GM21360 (cell line): ENCODE results near the gene CREB3L2.
"Not testable (repeated sequence)": the region's sequence is repeated elsewhere in the genome, so short reads cannot be mapped to it uniquely, and the experiment has no call there.

Source experiments
- ATAC-seq: cut with Tn5 transposase; IDR thresholded peaks from one replicate; pipeline ENCODE4 v1.9.1; 2021; ENCODE audit warnings: mild to moderate bottlenecking, moderate library complexity; ENCODE audit not compliant: unreplicated experiment

Gene CREB3L2

DNA sequence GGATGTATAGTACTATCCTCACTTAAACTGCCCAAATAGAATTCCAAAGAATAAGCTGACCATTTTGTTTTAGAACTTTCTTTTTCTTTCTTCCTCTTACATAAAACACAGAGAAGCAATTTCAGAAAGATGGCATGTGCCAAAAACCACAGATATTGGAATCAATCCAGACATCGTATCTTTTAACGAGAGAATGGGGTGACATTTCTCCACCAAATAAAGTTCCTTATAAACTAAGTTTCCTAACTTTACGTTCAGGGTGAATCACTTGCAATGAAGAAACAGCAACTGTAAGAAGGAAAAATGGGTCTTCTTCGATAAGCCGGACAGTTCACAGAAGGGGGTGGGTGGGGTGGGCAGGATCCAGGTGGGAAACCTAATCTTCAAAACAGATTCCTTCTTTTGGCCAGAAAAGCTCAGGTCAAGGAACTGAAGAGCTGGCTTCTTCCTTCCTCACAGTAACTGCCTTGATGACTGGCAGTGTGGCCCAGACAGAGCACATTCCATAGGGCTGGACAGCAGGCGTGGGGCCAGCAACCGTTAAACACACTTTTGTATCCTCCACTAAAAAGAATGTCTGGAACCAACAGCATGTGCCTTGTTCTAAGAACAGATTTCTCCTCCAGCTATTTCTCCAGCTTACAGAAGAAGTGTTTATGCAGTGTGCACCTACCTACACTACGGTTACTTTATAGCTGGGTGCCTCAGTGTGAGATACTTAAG, 31.5 kb downstream of the CREB3L2 start:
- no peak for ATAC-seq

GRCh38 chr7:137969828-137970227, 32.1 kb downstream of the CREB3L2 start:
- ATAC-seq: no peak

DNA sequence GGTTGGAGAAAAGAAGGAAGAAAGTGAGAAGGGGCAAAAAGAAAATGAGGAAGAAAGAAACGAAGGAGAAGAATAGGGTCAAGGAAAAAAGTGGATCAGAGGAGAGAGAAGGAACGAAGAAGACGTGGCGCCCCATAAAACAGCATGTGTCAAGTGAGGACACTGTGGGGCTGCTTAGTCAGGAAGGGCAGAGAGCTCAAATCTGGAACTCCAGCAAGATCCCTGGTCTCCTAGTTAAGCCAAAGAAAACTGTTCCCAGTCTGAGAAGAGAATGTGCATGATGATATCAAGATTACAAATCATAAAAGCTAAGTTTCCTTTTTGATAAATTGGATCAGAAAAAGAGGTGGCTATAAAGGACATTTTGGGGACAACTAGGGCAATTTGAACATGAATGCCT, 33.0 kb downstream of the CREB3L2 start:
- ATAC-seq: no peak

DNA sequence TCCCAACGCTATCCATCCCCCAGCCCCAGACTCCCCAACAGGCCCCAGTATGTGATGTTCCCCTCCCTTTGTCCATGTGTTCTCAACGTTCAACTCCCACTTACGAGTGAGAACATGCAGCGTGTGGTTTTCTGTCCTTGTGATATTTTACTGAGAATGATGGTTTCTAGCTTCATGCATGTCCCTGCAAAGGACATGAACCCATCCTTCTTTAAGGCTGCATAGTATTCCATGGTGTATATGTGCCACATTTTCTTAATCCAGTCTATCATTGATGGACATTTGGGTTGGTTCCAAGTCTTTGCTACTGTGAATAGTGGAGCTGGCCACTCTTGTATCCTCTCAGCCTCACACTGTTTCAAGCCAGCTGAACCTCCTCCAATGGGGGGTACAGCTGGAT, 33.5 kb downstream of the CREB3L2 start:
- ATAC-seq: not testable (repeated sequence)

- ATAC-seq: no peak
These were observed 34.5 kb downstream of the CREB3L2 start for GRCh38 chr7:137967143-137968018.

DNA sequence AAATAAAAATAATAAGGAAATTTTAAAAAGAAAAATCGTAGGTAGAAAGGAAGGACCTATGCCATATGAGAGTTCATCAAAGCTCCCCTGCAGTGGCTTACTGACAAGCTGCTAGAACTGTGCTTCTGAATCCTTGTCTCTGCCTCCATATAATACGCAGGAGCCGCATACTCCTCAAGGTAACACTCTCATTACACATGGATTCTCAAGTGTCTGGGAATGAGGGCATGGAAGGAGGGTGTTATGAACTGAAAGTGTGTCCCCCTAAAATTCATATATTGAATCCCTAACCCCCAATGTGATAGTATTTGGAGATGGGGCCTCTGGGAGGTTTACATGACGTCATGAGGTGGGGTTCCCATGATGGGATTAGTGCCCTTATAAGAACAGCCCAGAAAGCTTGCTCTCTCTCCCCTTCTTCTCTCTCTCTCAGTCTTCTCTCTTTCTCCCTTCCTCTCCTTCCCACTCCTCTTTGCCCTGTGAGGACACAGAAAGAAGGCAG, 35.2 kb downstream of the CREB3L2 start:
- no peak for ATAC-seq

GRCh38 chr7:137965942-137966640, 35.8 kb downstream of the CREB3L2 start:
- ATAC-seq: no peak

- no peak for ATAC-seq
These were observed 36.9 kb downstream of the CREB3L2 start for GRCh38 chr7:137964824-137965545.

DNA sequence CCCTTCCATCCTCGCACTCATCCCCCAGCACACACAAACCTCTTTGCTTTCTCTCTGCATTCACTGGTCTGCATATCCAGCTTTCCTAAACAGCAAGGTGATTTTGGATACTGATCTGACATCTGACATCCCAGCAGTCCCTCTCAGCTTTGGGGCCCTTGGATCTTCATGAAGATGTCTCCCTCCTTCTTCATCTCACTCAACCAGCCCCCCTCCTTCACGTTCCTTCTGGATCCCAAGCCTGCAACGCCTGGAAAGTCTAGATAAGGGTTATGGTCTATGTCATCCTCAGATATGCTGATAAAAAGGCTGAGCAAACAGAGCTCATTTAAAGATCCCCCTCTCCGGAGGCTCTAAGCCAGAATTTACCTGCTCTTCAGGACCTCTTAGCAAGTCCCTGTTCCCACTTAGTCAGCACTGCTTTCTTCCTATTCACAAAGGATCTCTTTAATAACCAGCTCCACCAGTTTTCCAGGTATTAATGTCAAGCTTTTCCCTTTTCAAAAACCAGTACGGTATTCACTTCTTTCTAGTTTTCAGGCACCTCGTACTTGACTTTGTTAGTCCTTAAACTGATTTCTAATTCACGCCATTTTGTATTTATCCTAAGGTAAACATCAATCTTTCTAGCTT, 38.9 kb downstream of the CREB3L2 start:
- ATAC-seq: no peak

DNA sequence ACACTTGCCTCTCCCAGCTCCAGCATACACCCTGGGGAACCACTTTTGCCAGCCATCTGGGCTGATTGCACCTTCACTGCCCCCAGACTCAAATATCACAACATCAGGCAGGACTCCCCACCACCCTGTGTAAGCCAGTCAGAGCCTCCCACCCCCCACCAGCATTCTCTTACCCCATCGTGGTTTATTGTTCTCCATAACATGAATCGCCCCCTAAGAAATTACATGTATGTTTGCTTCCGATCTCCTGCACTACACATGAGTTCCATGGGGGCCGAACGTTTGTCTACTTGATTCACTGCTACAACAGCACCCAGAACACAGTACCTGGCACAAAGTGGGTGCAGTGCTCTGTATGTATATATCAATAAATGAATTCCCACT, 39.4 kb downstream of the CREB3L2 start:
- ATAC-seq: no peak

DNA sequence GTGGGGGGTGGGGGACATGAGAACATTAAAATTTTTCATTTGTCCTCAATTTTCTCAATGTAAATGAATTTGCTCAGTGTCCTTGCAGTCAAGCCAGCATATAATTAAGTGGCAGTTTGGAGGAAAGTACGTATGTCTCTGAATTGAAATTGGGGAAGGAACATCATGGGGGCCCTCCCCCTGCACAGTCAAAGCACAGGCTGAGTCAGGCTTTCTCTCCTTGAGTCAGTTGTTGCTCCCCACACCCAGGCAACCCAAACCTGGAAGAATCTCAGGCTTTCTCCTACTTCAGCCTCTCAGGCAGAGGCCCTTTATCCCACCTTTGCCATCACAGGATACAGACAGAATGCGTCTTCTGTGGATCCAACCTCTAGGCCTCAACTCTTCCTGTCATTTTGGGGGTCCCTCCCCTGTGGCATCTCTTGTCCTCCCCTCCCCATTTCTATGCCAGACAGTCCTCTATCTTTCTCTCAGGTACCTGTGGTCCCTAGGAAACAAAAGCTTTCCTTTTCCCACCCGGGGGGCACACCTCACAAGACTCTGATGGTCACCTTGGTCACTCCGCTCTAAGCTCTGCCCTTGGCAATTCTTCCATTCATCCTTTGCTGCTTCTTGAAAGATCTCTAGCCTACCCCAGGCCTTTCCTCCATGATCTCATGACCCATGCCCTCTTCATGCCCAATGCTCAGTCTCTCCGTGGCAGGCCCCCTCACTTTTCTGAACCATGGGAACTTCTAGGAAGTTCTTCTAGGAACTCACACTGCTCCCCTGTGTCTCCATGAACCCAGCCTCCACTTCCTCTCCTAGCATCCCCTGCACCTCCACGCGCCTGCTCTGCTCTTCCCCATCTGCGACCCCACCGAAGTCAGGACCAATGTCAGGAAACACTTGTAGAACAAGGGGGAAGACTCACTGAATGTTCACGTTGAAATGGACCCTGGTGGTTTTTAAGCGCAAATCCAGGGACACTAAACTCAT, 40.4 kb downstream of the CREB3L2 start:
- peak; percentile 72 for ATAC-seq

DNA sequence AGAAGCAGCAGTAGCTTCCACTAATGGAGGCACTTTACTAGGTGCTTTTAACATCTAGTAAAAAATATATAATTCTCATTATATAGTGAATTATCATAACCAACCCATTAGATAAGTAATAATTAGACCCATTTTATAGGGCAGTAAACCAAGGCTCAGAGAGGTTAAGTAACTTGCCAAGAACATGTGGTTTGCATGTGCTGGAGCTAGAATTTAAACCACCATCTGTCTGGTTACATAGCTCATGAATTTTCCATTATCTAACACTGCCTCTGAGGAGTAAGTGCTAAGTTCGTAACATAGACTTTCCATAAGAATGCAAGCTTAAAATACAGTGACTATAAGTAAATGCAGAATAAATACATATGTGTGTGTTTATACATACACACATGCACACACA, 41.9 kb downstream of the CREB3L2 start:
- no peak for ATAC-seq

GRCh38 chr7:137958470-137959431, 43.1 kb downstream of the CREB3L2 start:
- no peak for ATAC-seq

- ATAC-seq: no peak
These were observed 44.0 kb downstream of the CREB3L2 start for GRCh38 chr7:137957887-137958286.

- ATAC-seq: no peak
These were observed 45.3 kb downstream of the CREB3L2 start for GRCh38 chr7:137956591-137956990.

- no peak for ATAC-seq
These were observed 45.7 kb downstream of the CREB3L2 start for GRCh38 chr7:137956183-137956582.

DNA sequence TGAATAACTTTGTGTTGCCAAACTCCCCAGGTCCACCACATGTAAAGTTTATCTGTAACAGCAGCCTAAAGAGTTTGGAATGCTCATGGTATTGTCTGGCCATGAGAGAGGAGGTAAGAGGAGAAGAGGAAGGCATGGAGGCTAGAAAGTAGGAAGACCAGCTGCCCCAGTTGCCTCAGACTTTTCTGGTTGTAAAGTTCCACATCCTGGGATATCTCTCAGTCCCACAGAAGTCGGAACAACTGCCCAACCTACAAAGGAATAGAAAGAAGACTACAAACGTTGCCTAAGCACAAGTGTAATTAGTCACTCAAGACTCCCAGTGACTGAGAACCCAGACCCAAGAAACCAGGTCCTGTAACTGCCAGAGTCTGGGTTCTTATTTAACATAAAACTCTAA, 47.3 kb downstream of the CREB3L2 start:
- ATAC-seq: no peak
